GM18526 (cell line): ENCODE measurements around the gene FAM107B.

Experiments used
- POLR2A ChIP-seq: IDR thresholded peaks from 3 replicates; pipeline ENCODE4 v1.6.1; 2011; ENCODE audit not compliant: insufficient read length; ENCODE audit errors: extremely low read depth

FAM107B gene

DNA sequence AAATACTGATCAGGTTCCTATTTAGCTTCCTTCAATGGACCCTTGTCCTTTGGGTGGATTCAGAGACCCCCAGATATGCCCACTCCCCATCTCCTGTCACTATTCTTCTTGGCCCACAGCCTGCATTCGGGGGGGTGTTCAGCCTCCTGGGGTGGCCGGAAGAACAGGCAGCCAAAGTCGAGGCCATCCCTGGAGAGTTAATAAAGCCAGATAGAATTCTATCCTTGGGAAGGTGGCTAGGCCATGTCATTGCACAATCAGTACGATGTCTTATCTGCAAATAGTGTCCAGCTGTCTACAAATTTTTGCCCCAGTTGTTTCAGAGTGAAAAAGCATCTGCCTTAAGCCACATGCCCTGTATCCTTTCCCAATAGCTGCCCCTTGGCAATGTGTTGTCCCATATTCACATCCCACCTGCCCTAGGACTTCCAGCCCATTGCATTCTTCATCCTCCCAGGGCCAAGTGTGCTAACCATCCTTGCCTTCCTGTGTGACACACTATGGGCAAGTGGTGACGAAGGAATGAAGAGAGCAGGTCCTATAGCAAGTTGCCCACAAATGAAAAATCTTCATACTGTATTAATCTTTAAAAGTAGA lies 9.9 kb upstream of the FAM107B start:
- no peak for TF ChIP-seq POLR2A

DNA sequence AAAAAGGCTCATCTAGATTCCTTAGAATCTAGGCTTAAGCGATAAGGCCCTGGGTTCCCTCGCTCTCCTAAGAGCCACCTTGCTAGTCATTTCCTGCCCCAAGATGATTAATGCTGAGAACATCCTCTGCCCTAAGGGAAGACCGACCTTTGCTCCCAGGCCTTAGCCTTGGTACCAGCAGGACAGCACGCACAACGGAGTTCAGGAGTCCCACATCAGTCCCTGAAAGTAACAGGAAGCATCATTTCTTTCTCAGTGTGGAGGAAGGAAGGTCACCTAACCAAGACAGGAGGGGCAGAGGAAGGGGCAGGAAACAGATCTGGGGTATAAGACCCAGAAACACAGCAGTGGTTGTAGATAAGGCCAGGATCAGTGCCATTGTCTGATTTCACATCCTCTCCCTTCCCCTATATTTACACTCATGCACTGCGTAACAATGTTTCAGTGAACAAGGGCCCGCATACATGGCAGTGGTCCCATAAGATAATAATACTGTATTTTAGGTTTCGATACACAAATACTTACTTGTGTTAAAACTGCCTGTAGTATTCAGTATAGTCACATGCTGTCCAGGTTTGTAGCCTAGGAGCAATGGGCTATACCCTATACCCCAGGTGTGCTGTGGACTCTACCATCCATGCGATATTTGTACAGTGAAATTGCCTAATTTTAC lies 8.1 kb upstream of the FAM107B start:
- TF ChIP-seq POLR2A = no peak

DNA sequence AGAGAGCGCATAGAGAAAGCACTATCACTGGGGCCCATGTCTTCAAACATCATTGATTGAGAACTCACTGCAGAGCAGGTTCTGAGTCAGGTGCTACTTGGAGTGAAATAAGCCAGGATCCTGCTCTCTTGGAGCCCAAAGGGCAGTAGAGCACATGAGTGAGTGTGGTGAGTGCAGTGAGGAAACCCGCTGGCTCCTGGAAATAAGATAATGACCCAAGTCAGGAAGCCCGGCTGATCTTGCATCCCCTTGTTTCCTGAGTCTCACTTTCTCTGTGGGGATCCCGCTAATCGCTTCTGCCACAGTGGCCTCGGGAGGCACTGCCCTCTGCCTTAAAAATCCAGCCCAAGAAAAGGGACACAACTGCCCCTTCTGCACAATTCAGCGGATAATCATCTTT lies 7.1 kb upstream of the FAM107B start:
- TF ChIP-seq POLR2A = no peak

DNA sequence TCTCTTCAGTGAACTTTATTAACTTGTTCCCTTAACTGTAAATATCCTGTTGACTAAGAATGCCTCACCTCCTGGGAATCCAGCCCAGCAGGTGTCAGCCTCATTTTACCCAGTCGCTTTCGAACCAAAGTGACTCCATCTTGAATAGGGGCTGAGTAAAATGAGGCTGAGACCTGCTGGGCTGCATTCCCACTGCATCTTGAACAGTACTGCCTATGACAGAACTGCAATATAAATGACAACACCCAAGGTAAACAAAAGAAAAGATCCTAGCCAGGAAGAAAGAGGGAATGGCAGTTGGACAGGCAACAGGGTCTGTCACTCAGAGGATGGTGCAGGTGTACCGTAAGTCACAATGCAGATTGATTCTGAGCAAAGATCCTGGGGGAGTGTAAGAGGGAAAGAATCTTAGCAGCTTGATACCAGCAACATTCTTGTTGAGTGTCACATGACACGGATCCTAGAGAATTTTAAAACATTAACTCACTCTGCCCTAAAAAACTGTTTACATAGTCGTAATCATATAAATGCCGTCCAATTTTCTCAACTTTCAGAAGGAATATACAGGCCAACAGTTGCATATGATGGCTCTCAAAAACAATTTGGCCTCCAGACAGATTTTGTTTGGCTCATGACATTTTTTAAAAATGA lies 4.4 kb upstream of the FAM107B start:
- no peak for TF ChIP-seq POLR2A

DNA sequence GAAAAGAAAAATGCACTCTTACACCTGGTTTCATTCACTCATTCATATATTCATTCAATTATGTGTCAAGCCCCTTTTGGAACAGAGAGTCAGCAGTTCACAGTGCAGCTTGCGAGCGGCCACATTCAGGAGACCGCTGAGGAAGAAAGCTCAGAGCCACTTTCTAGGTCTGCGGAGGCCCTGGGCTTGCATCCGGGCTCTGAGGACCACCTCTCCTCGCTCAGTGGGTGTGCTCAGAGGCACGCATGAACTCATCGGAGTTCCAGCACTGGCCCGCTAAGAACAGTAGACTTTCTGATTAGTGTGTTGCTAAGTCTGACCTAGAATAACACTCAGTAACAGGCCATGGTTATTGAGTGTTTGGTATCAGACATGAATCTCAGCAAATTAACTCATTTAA lies 1.8 kb upstream of the FAM107B start:
- TF ChIP-seq POLR2A = no peak

DNA sequence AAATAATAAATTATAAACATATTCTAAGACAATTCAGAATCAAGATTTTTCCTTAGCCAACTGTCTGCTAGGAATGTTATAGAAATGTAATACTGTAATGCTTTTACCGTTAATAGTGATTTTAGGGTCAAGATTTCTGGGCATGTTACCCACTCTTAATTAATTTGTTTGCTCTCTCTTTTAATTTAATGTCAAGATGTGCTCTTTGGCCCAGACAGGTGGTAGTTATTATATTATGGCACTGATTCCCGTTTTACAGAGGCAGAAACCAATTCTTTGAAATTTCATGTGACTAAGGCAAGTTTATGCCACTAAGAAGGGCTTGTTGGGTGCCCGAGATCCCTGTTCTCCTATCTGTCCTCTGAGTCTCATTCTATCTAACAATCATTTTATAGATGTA lies 959 bp upstream of the FAM107B start:
- no peak for TF ChIP-seq POLR2A

DNA sequence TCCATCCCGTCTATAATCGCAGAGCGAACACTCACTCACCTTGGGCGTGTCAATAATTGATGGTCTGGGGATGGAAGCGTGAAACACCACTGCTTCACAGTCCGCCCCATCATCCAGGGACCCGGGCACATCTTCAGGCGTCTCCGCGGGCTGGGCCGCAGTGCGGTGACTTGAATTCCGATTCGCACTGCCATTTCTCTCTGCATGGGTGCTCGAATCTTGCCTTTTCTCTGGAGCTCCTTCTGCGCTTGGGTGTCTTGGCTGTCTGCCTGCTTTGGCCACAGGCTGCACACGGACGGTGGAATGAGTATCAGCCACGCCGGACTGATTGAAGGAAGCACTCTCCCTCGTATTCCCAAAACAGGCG lies 500 bp downstream of the FAM107B start:
- no peak for TF ChIP-seq POLR2A

DNA sequence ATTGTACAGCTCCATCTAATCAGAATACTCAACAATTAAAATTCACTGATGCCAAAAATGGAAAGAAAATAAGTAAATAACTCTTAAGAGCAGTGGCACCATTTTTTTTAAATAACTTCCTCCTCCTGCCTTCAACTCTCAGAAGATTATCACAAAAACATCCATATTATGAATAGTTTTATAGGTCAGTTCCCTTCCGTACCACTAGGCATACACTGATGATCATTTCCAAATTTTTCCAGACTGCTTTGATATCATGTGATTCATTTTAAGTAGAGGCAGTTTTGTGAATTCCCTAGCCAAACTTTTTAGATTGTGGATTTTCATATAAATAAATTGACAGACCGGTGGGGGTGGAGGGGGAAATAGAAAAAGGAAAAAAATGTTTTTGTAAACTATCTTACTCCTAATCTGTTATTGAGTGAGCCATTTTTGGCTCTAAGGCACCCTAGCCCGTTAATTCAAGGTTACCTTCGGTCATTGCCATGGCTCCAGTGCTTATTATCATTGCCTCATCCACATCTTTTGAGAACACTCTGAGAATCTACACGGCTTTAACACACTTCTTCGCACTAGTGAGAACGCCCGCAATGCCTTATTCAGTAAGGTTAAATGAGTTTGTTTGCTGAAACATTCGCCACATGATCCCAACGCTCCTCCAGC lies 1.0 kb downstream of the FAM107B start:
- TF ChIP-seq POLR2A = no peak

DNA sequence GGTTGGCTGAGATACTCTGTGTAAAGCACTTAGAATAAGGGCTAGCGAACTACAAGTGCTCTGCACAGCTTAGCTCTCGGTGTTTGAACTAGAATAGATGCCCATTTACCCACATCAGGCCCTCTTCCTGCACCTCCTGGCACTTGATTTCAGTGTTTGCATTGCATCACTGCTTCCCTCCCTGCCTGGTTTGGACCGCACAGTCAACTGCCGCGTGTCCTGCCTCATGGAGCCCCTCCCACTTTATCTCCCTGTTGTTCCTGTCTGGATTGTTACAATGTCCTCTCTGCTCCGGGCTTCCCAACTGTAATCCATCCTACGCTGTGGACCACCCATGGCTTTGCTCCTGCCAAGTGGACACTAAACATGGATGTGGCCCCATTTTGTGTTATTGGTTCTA lies 2.3 kb downstream of the FAM107B start:
- TF ChIP-seq POLR2A = no peak

DNA sequence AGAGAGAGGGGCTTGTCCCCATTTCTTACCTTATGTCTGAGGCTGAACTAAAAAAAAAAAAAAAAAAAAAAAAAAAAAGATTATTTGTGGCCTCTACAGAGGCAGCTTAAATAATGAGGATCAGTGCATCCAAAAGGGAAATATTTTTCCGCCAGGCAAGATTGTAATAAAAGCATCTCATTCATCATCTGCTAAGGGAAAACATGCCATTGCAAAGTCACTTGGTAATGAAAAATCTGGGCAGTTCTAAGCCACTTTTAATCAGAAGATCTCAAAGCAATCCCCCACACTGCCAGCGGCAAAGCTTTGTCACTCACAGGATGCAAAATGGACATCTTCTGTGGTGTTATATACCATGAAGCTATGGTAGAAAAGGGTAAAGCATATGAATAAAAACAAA lies 3.8 kb downstream of the FAM107B start:
- no peak for TF ChIP-seq POLR2A

DNA sequence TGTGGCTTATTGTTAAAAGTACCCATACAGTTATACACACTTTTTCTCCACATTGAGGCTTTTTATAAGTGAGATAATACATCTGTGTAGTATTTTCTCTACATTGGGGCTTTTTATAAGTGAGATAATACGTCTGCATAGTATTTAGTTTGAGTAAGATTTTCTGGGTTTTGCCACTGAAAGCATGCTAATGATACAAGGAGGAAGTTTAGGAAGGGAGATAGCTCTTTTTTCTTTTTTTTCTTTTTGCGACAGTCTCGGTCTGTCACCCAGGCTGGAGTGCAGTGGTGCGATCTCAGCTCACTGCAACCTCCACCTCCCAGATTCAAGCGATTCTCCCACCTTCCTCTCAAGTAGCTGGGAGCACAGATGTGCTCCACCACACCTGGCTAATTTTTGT lies 13.3 kb downstream of the FAM107B start:
- no peak for TF ChIP-seq POLR2A

DNA sequence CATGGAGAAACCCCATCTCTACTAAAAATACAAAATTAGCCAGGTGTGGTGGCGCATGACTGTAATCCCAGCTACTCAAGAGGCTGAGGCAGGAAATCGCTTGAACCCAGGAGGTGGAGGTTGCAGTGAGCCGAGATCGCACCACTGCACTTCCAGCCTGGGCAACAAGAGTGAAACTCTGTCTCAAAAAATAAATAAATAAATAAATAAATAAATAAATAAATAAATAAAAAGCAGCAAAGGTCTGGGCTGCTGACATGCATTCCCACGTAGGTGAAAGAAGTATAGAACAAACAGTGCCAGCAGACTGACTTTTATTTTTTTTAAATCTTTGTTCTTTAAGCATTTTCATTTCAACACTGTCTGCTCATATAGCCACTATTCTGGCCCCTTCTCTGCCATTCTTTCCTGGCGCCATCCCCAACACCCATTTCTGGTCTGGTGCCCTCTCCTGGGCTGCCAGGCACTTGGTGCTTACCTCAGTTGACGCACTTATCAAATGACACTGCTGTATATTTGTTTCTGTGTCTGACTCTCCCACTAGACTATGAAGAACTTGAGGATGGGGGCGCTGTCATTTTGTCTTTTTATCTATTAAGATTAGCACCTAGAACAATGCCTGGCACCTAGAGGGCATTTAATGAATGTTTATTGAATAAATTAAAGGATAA lies 15.6 kb downstream of the FAM107B start:
- no peak for TF ChIP-seq POLR2A

DNA sequence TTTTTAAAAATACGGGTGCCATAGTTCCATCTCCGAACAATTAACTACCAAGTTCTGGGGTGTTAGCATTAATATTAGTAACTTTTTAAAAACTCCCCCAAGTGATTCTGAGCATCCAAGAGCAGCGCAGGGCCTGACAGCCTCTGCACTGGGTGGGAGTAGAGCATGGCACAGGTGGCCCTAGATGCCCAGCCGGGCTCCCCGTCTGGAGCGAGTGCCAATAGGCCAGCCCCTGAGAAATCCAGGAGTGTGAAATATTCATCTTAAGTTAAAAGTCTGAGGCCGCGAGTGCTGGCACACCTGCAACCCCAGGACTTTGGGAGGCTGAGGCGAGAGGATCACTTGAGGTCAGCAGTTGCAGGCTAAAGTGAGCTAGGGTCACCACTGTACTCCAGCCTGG lies 16.2 kb downstream of the FAM107B start:
- no peak for TF ChIP-seq POLR2A

DNA sequence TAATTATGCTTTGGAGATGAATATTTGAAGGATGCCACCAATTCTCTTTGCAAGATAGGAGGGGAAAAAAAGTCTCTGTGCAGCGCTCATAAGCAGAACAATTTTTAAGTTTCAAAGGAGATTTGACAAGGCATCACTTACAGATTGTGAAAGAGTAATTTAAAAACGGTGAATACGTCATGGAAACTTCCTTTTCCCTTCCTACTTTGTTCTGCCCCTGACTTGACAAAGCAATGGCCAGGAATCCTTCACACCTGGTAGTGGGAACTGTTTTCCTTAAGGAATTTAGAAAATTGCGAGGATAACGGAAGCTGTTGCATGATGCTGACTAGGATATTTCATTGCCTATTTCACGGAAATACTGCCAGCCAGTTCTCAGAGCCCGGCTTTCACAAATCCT lies 16.7 kb downstream of the FAM107B start:
- no peak for TF ChIP-seq POLR2A

DNA sequence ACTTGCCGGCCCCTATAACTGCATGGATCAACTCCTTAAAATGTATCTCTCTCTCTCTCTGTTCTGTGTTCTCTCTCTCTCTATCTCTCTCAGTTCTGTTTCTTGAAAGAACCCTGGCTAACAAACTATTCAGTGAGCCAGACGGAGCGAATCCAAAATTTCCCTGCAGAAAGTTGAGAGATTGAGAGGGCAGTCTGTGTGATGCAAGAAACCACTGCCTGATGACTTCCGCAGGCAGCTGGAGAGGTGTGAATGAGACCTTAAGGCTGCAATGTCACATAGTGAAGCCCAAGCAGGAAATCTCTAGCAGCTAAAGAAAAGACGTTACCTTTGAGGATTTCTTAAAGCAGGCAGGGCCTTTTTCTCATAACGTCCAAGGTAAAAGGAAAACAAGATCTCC lies 17.3 kb downstream of the FAM107B start:
- TF ChIP-seq POLR2A = no peak

DNA sequence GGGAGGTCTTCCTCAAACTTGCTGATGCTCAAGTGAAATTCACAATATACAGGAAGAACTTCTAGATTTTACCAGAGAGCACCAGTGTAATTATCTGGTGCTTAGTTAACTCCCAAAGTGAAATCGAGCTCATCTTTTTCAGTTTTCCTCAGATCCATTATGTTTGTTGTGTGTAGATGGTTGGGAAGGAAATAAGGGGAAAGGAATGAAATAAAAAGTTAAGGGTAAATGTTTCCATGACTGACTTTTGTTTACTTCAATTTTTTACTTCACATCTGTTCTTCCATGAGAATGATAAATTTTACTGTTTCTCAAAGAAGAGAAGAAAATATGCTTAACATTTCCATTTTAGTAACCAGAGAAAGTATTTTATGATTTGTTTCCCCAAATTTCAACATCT lies 21.3 kb downstream of the FAM107B start:
- no peak for TF ChIP-seq POLR2A

DNA sequence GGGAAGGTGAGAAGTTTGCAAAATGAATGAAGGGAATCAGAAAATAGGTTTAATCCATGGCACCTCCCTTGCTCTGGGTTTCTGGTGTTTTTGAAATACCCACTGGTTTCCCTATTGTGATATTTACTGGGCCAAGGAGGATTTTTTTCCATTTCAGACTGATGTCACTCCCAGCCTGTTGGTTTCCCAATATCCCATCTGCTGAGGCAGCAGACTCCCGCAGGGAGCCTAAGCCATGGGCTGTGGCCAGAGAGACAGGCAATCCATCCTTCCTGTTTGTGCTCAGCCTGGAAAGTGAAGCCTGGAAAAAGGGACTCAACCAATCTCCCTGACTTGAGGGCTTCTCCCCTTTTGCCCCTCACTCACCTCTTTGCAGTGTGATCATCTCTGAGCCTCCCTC lies 22.8 kb downstream of the FAM107B start:
- no peak for TF ChIP-seq POLR2A
